Astrocyte (in vitro differentiated cells and primary cell): ENCODE results near the gene TNRC6C. TPM values are rescaled to one million over a fixed set of nuclear protein-coding genes. Genes with fewer than 3 reads are reported as not detected.

ENCODE experiments used
- DNase-seq: peaks from one replicate; pipeline ENCODE4 v3.0.0-alpha.2; 2010; ENCODE audit warnings: low read depth
- FAIRE-seq: peaks from 2 replicates; lab custom pipeline; 2011; peaks lifted over from hg19 to GRCh38; lab: Jason Lieb, UNC
- H2AFZ ChIP-seq: 2 replicates; pipeline ENCODE4 v1.6.0; 2012; ENCODE audit warnings: low read depth, low read length, inconsistent platforms
- H3K27ac ChIP-seq: 2 replicates; pipeline ENCODE4 v1.5.1; 2011; ENCODE audit warnings: low read depth, low read length, inconsistent platforms
- H3K27me3 ChIP-seq: 2 replicates; pipeline ENCODE4 v1.6.0; 2011; ENCODE audit warnings: low read length, inconsistent platforms; ENCODE audit not compliant: insufficient read depth
- H3K36me3 ChIP-seq: 2 replicates; pipeline ENCODE4 v1.5.1; 2011; ENCODE audit warnings: low read length, inconsistent platforms; ENCODE audit not compliant: insufficient read depth
- H3K4me1 ChIP-seq: 2 replicates; pipeline ENCODE4 v1.5.1; 2011; ENCODE audit warnings: low read length, inconsistent platforms; ENCODE audit not compliant: insufficient read depth
- H3K4me2 ChIP-seq: 2 replicates; pipeline ENCODE4 v1.6.0; 2012; ENCODE audit warnings: low read length, inconsistent platforms
- H3K4me3 ChIP-seq: 2 replicates; pipeline ENCODE4 v1.5.1; 2011; ENCODE audit warnings: low read depth, mild to moderate bottlenecking, low read length, inconsistent platforms; ENCODE audit not compliant: insufficient read depth
- H3K79me2 ChIP-seq: 2 replicates; pipeline ENCODE4 v1.6.0; 2012; ENCODE audit warnings: mild to moderate bottlenecking, low read length, inconsistent platforms; ENCODE audit not compliant: insufficient read depth
- H3K9ac ChIP-seq: 2 replicates; pipeline ENCODE4 v1.6.0; 2012; ENCODE audit warnings: mild to moderate bottlenecking, low read length, inconsistent platforms
- H3K9me3 ChIP-seq: 2 replicates; pipeline ENCODE4 v1.5.1; 2012; ENCODE audit warnings: low read depth, mild to moderate bottlenecking, low read length, inconsistent platforms; ENCODE audit not compliant: insufficient read depth
- H4K20me1 ChIP-seq: 2 replicates; pipeline ENCODE4 v1.6.0; 2012; ENCODE audit warnings: low read length, inconsistent platforms; ENCODE audit not compliant: insufficient read depth
- H3K27ac Mint-ChIP-seq: one replicate; pipeline ENCODE4 v1.8.0; 2021; ENCODE audit warnings: mild to moderate bottlenecking, mixed read lengths; ENCODE audit not compliant: unreplicated experiment
- H3K27me3 Mint-ChIP-seq: one replicate; pipeline ENCODE4 v1.8.0; 2021; ENCODE audit warnings: low read depth, mixed read lengths; ENCODE audit not compliant: unreplicated experiment
- H3K36me3 Mint-ChIP-seq: one replicate; pipeline ENCODE4 v1.8.0; 2021; ENCODE audit warnings: low read depth, mixed read lengths; ENCODE audit not compliant: unreplicated experiment
- H3K4me1 Mint-ChIP-seq: one replicate; pipeline ENCODE4 v1.8.0; 2021; ENCODE audit warnings: low read depth, mixed read lengths; ENCODE audit not compliant: unreplicated experiment
- H3K4me3 Mint-ChIP-seq: one replicate; pipeline ENCODE4 v1.8.0; 2021; ENCODE audit warnings: mild to moderate bottlenecking, moderate library complexity, mixed read lengths; ENCODE audit not compliant: unreplicated experiment
- H3K9me3 Mint-ChIP-seq: one replicate; pipeline ENCODE4 v1.8.0; 2021; ENCODE audit warnings: mild to moderate bottlenecking, mixed read lengths; ENCODE audit not compliant: unreplicated experiment
- EZH2 ChIP-seq: IDR thresholded peaks from 2 replicates; pipeline ENCODE4 v1.6.1; 2012; ENCODE audit warnings: mild to moderate bottlenecking, low read length, inconsistent platforms; ENCODE audit not compliant: insufficient read depth
- total RNA-seq: library from RNA; stranded (reverse); gene quantifications from 2 replicates; pipeline ENCODE4 v1.2.1, GENCODE V29; 2021
- TF ChIP-seq, protein P1 (sequence below): IDR thresholded peaks from 2 replicates; pipeline ENCODE4 v1.5.1; 2011; ENCODE audit warnings: low read depth, mild to moderate bottlenecking, inconsistent platforms, low read length, moderate library complexity; ENCODE audit not compliant: insufficient read depth

The TNRC6C gene
- total RNA-seq, 1 donor from 2014 or later: 7.3 TPM

DNA sequence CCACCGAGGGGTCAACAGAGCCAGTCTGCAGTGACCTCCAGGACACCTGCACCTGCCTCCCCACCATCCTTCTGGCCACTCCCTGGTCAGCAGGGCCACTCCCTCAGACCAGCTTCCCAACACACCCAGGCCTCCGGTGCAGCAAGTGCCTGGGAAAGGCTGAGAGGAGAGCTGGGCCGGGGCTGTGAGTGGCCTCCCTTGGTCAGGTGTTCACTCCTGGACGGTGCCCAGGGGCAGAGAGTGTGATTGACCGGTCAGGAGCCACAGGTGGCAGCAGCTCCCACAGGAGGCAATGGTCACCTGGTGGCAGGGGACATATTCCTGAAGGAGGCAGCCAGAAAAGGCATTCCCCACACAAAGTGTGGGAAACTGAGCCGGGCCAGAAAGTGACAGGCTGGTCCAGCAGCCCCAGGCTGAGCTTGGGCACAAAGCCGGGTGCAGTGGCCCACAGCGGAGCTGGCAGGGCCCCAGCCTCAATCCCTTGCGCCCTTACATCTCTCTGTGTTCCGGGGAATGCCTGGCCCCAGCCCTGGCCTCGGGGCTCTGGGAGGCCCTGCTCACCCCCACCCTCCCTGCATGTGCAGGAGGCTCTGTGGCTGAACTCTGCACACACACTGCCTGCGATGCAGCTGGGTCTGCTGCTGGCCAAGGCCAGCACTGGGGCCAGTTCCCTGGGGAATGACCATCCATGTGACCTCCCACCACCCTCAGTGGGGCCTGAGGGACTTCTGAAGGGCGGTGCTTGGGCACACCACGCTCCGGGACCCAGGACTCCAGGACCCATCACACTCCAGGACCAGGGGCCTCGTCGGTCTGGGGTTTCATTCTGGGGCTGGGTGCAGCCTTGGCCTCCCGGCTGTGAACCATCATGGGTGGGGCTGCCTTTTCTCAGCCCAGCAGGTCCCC, 186.5 kb downstream of the TNRC6C start:
- DNase-seq: no peak
- H3K4me1 ChIP-seq: peaks cover 10% of the 10 kb centered on the region
- H3K4me1 Mint-ChIP-seq: peaks cover 15% of the 10 kb centered on the region
- H4K20me1 ChIP-seq: no peaks in the 10 kb centered on the region
- no peaks in the 10 kb centered on the region for H3K79me2 ChIP-seq
- H3K27me3 ChIP-seq: no peaks in the 10 kb centered on the region
- H3K9ac ChIP-seq: no peak overlapping the region
- H3K4me3 ChIP-seq: no peak overlapping the region
- H3K36me3 ChIP-seq: no peaks in the 10 kb centered on the region
- peaks cover 3% of the 10 kb centered on the region for H3K27me3 Mint-ChIP-seq
- H3K36me3 Mint-ChIP-seq: no peaks in the 10 kb centered on the region
- no peaks in the 10 kb centered on the region for H3K9me3 ChIP-seq
- H2AFZ ChIP-seq: no peak overlapping the region
- no peak overlapping the region for H3K4me3 Mint-ChIP-seq
- no peak overlapping the region for H3K27ac ChIP-seq
- no peaks in the 10 kb centered on the region for H3K9me3 Mint-ChIP-seq
- FAIRE-seq: no peak
- H3K4me2 ChIP-seq: no peak overlapping the region
- TF ChIP-seq EZH2: no peak
- TF ChIP-seq, protein P1, sequence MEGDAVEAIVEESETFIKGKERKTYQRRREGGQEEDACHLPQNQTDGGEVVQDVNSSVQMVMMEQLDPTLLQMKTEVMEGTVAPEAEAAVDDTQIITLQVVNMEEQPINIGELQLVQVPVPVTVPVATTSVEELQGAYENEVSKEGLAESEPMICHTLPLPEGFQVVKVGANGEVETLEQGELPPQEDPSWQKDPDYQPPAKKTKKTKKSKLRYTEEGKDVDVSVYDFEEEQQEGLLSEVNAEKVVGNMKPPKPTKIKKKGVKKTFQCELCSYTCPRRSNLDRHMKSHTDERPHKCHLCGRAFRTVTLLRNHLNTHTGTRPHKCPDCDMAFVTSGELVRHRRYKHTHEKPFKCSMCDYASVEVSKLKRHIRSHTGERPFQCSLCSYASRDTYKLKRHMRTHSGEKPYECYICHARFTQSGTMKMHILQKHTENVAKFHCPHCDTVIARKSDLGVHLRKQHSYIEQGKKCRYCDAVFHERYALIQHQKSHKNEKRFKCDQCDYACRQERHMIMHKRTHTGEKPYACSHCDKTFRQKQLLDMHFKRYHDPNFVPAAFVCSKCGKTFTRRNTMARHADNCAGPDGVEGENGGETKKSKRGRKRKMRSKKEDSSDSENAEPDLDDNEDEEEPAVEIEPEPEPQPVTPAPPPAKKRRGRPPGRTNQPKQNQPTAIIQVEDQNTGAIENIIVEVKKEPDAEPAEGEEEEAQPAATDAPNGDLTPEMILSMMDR: no peak
- H3K27ac Mint-ChIP-seq: no peak overlapping the region

DNA sequence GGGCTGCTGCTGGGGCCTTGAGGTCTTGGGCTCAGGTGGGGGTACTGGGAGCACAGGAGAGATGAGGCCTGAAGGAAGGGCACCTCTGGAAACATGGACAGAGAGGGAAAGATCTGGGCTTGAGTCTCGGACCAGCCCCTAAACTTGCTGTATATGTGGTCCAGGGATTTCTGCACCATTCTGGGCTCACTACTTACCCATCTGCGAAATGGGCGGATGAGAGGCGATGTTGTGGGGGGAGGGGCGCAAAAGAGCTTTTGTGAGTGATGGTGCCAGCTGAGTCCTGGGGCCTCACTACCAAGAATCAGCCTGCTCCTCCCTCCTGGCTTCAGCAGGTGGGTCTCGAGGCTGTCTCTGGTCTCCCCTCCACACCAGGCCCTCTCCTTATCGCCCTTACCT, 188.0 kb downstream of the TNRC6C start:
- H3K4me1 ChIP-seq: peaks cover 9% of the 10 kb centered on the region
- no peak overlapping the region for H3K4me2 ChIP-seq
- no peaks in the 10 kb centered on the region for H3K27me3 ChIP-seq
- Mint-ChIP-seq H3K27me3 (peaks cover 3% of the 10 kb centered on the region), H3K4me1 (peaks cover 18% of the 10 kb centered on the region), H3K4me3 (no peak overlapping the region), H3K27ac (no peak overlapping the region), H3K9me3 (no peaks in the 10 kb centered on the region), H3K36me3 (no peaks in the 10 kb centered on the region)
- H3K4me3 ChIP-seq: no peak overlapping the region
- no peaks in the 10 kb centered on the region for H4K20me1 ChIP-seq
- no peak overlapping the region for H3K27ac ChIP-seq
- no peaks in the 10 kb centered on the region for H3K9me3 ChIP-seq
- H3K36me3 ChIP-seq: no peaks in the 10 kb centered on the region
- H3K79me2 ChIP-seq: no peaks in the 10 kb centered on the region
- no peak for FAIRE-seq
- TF ChIP-seq EZH2: no peak
- TF ChIP-seq, protein P1: no peak
- no peak overlapping the region for H2AFZ ChIP-seq
- DNase-seq: no peak
- H3K9ac ChIP-seq: no peak overlapping the region

DNA sequence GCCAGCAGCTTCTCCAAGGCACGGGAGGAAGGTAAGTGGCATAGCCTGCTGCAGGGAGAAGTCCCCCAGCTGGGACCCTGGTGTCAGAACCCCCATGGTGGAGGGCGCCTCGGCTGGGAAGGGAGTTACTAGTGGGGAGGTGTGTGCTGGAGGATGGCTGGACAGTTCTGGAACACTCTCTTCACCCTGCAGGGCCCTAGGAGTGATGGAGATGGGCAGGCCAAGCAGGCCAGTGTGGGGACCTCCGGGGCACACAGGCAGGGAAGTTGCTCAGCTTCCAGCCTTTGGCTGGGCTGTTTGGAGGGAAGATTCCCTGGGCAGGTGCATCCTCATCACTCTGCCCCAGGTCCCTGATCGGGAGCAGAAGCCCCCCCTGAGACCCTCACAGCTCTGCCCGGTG, 188.4 kb downstream of the TNRC6C start:
- Mint-ChIP-seq H3K36me3 (no peaks in the 10 kb centered on the region), H3K9me3 (no peaks in the 10 kb centered on the region), H3K4me3 (no peak overlapping the region), H3K27me3 (peaks cover 3% of the 10 kb centered on the region), H3K4me1 (peaks cover 19% of the 10 kb centered on the region), H3K27ac (no peak overlapping the region)
- Histone ChIP-seq H3K27me3 (no peaks in the 10 kb centered on the region), H3K79me2 (no peaks in the 10 kb centered on the region), H4K20me1 (no peaks in the 10 kb centered on the region), H3K4me3 (no peak overlapping the region), H3K27ac (no peak overlapping the region), H3K9me3 (no peaks in the 10 kb centered on the region), H2AFZ (no peak overlapping the region), H3K4me2 (no peak overlapping the region), H3K36me3 (no peaks in the 10 kb centered on the region), H3K9ac (no peak overlapping the region), H3K4me1 (peaks cover 5% of the 10 kb centered on the region)
- DNase-seq: no peak
- TF ChIP-seq EZH2: no peak
- TF ChIP-seq, protein P1: no peak
- no peak for FAIRE-seq
